Measurements from ENCODE around the gene TAS2R7. TPM values are rescaled to one million over a fixed set of nuclear protein-coding genes. Genes with fewer than 3 reads are reported as not detected.
A peak's percentile ranks its signal among the peaks of the same experiment; 100 is the strongest.

Gene TAS2R7
- total RNA-seq, 2 experiments from 2014 or later, result not detected

DNA sequence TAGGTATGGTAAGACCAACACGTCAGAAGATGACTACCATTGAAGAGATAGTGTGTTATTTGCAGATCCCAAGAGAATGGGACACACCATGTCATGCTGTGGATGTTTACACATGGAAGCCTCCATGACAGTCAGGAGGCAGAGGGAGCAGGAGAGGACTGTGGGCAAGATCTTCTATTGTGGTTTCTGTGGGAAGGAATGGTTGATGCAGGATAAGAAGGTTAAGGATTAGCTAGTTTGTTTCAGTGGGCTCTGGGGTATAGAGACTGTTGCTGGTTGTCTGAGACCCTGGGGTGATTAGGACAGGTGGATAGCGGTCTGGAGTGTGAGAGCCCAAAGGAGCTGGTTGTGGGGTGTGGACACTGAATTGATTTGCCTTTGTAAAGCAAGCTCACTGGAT, 23.3 kb downstream of the TAS2R7 start:
- Mint-ChIP-seq H3K27ac (no peak overlapping the region), H3K4me3 (no peak overlapping the region), H3K27me3 (peaks cover 10% of the 10 kb centered on the region), H3K4me1 (ENCODE audit: low read depth) (no peaks in the 10 kb centered on the region), H3K9me3 (no peaks in the 10 kb centered on the region), H3K36me3 (ENCODE audit: low read depth) (no peaks in the 10 kb centered on the region)
- no peak for TF ChIP-seq CTCF (IDR thresholded peaks at IDR 0.05)
- ATAC-seq (no peak), DNase-seq (no peak)
- ChIA-PET POLR2A (no interaction called here), CTCF (interaction anchor here (1.8 to 1.9 kb wide), 2 partner anchors 420 to 709 kb away, joined by 6 to 7 read pairs; no protein-coding TSS in a partner anchor)
- intact Hi-C loops (cut with micrococcal nuclease), result no loop called here

DNA sequence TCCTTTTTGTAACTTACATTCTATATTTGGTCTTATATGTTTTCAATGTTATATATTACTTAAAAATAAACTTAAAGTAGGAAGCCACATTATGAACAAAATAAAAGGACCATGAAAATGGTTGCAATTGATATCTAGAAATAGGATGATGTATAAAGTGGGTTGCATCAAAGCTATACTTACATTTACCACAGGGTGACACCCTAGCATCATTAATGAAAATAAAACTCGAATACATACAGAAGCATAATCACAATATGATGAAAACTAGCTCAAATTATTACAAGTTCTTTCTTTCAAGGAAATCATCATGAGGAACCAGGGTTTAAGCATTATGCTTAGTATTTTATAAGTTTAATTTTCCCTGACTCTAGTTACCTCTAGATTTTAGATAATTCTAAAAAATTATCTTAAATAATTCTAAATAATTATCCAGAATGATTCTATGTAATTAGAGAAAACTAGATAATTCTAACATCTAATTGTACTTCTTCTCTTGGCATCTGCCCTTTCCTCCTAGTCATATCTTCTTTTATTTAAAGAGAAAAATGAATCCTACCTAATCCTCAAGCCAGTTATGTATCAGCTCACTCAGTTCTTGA, 31.2 kb downstream of the TAS2R7 start:
- intact Hi-C loops (cut with micrococcal nuclease), result loop anchor here (2.0 to 5.0 kb wide), 2 partner anchors 426 to 716 kb away; no protein-coding TSS in a partner anchor
- Mint-ChIP-seq H3K4me3 (no peak overlapping the region), H3K4me1 (ENCODE audit: low read depth) (no peaks in the 10 kb centered on the region), H3K27ac (no peak overlapping the region), H3K27me3 (peaks cover 27% of the 10 kb centered on the region), H3K9me3 (no peaks in the 10 kb centered on the region), H3K36me3 (ENCODE audit: low read depth) (no peaks in the 10 kb centered on the region)
- ChIA-PET CTCF (interaction anchor here (0.7 to 6.6 kb wide), 11 partner anchors 21 to 722 kb away, joined by 3 to 69 read pairs (median 4); partner anchors contain the start of gene SMIM10L1), POLR2A (no interaction called here)
- no peak for DNase-seq
- peak; percentile 58 for ATAC-seq
- TF ChIP-seq CTCF (IDR thresholded peaks at IDR 0.05), result peak; percentile 61

DNA sequence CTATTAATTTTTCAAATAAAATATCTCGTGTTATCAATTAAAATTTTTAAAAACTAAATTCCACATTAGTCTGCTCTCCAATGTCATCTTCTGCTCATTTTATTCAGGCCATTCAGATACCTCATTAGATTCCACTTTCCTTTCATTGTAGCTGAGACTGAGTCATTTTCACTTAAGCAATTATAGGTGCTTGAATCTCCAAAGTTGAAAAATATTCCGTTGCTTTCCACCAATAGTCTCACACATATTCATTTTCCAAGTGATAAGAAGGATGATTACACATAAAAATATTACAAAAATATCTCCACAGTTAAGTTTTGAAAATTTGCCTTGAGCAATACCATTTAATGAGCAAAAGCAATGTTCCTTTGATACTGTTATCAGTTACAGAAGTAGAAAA, 42.8 kb downstream of the TAS2R7 start:
- intact Hi-C loops (cut with micrococcal nuclease), result no loop called here
- no peaks in the 10 kb centered on the region for H3K4me1 Mint-ChIP-seq (ENCODE audit: low read depth)
- DNase-seq (no peak), ATAC-seq (no peak)
- TF ChIP-seq CTCF (IDR thresholded peaks at IDR 0.05), result no peak
- peaks cover 11% of the 10 kb centered on the region for H3K9me3 Mint-ChIP-seq
- CTCF ChIA-PET, result interaction anchor here (4.0 kb wide), 1 partner anchor 11 kb away, joined by 26 read pairs; no protein-coding TSS in a partner anchor
- no peak overlapping the region for H3K4me3 Mint-ChIP-seq
- H3K36me3 Mint-ChIP-seq (ENCODE audit: low read depth), result peaks cover 8% of the 10 kb centered on the region
- no peak overlapping the region for H3K27ac Mint-ChIP-seq
- peaks cover 33% of the 10 kb centered on the region for H3K27me3 Mint-ChIP-seq
- POLR2A ChIA-PET, result interaction anchor here (1.0 kb wide), 1 partner anchor 9 kb away, joined by 4 read pairs; no protein-coding TSS in a partner anchor

GRCh38 chr12:10756194-10756593, 46.2 kb downstream of the TAS2R7 start:
- POLR2A ChIA-PET, result no interaction called here
- TF ChIP-seq CTCF (IDR thresholded peaks at IDR 0.05), result no peak
- Mint-ChIP-seq H3K36me3 (ENCODE audit: low read depth) (peaks cover 8% of the 10 kb centered on the region), H3K4me1 (ENCODE audit: low read depth) (no peaks in the 10 kb centered on the region), H3K27me3 (peaks cover 33% of the 10 kb centered on the region), H3K27ac (no peak overlapping the region), H3K4me3 (no peak overlapping the region), H3K9me3 (peaks cover 11% of the 10 kb centered on the region)
- ATAC-seq, result no peak
- no peak for DNase-seq
- intact Hi-C loops (cut with micrococcal nuclease), result no loop called here
- CTCF ChIA-PET, result interaction anchor here (1.0 kb wide), 1 partner anchor 13 kb away, joined by 3 read pairs; no protein-coding TSS in a partner anchor

GRCh38 chr12:10753059-10753458, 49.4 kb downstream of the TAS2R7 start:
- CTCF ChIA-PET, result no interaction called here
- Mint-ChIP-seq H3K4me3 (no peak overlapping the region), H3K4me1 (ENCODE audit: low read depth) (peaks cover 8% of the 10 kb centered on the region), H3K27ac (no peak overlapping the region), H3K36me3 (ENCODE audit: low read depth) (peaks cover 8% of the 10 kb centered on the region), H3K27me3 (peaks cover 28% of the 10 kb centered on the region), H3K9me3 (peaks cover 11% of the 10 kb centered on the region)
- ATAC-seq (no peak), DNase-seq (no peak)
- intact Hi-C loops (cut with micrococcal nuclease), result no loop called here
- POLR2A ChIA-PET, result no interaction called here
- no peak for TF ChIP-seq CTCF (IDR thresholded peaks at IDR 0.05)

All from activated CD8-positive, alpha-beta T cell treated with anti-CD3 and anti-CD28 coated beads for 36 hours (primary cell).